ENCODE data around the gene FGFR1OP2. TPM values are rescaled to one million over a fixed set of nuclear protein-coding genes. Genes with fewer than 3 reads are reported as not detected.

FGFR1OP2 gene
- total and polyA plus RNA-seq, 2 experiments from 2014 or later, result 35.6 to 45.0 TPM

DNA sequence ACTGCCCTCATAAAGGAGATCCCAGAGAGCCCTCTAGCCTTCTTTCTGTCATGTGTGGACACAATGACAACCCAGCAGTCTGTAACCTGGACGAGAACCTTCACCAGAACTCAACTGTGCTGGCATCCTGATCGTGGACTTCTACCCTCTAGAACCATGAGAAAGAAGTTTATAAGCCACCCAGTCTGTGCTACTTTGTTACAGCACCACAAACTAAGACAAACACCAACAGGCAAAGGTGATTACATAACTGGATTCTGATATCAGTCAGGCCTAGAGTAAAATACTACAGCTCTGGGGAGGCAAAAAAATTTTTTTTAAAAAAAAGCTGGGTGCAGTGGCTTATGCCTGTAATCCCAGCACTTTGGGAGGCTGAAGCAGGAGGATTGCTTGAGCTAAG lies 57.4 kb downstream of the FGFR1OP2 start (continued):
- TF ChIP-seq, protein P1, sequence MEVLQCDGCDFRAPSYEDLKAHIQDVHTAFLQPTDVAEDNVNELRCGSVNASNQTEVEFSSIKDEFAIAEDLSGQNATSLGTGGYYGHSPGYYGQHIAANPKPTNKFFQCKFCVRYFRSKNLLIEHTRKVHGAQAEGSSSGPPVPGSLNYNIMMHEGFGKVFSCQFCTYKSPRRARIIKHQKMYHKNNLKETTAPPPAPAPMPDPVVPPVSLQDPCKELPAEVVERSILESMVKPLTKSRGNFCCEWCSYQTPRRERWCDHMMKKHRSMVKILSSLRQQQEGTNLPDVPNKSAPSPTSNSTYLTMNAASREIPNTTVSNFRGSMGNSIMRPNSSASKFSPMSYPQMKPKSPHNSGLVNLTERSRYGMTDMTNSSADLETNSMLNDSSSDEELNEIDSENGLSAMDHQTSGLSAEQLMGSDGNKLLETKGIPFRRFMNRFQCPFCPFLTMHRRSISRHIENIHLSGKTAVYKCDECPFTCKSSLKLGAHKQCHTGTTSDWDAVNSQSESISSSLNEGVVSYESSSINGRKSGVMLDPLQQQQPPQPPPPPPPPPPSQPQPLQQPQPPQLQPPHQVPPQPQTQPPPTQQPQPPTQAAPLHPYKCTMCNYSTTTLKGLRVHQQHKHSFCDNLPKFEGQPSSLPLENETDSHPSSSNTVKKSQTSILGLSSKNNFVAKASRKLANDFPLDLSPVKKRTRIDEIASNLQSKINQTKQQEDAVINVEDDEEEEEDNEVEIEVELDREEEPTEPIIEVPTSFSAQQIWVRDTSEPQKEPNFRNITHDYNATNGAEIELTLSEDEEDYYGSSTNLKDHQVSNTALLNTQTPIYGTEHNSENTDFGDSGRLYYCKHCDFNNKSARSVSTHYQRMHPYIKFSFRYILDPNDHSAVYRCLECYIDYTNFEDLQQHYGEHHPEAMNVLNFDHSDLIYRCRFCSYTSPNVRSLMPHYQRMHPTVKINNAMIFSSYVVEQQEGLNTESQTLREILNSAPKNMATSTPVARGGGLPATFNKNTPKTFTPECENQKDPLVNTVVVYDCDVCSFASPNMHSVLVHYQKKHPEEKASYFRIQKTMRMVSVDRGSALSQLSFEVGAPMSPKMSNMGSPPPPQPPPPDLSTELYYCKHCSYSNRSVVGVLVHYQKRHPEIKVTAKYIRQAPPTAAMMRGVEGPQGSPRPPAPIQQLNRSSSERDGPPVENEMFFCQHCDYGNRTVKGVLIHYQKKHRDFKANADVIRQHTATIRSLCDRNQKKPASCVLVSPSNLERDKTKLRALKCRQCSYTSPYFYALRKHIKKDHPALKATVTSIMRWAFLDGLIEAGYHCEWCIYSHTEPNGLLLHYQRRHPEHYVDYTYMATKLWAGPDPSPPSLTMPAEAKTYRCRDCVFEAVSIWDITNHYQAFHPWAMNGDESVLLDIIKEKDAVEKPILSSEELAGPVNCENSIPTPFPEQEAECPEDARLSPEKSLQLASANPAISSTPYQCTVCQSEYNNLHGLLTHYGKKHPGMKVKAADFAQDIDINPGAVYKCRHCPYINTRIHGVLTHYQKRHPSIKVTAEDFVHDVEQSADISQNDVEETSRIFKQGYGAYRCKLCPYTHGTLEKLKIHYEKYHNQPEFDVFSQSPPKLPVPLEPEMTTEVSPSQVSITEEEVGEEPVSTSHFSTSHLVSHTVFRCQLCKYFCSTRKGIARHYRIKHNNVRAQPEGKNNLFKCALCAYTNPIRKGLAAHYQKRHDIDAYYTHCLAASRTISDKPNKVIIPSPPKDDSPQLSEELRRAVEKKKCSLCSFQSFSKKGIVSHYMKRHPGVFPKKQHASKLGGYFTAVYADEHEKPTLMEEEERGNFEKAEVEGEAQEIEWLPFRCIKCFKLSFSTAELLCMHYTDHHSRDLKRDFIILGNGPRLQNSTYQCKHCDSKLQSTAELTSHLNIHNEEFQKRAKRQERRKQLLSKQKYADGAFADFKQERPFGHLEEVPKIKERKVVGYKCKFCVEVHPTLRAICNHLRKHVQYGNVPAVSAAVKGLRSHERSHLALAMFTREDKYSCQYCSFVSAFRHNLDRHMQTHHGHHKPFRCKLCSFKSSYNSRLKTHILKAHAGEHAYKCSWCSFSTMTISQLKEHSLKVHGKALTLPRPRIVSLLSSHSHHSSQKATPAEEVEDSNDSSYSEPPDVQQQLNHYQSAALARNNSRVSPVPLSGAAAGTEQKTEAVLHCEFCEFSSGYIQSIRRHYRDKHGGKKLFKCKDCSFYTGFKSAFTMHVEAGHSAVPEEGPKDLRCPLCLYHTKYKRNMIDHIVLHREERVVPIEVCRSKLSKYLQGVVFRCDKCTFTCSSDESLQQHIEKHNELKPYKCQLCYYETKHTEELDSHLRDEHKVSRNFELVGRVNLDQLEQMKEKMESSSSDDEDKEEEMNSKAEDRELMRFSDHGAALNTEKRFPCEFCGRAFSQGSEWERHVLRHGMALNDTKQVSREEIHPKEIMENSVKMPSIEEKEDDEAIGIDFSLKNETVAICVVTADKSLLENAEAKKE (CRISPR knock-in tag; IDR thresholded peaks at IDR 0.05), result no peak
- no peak for TF ChIP-seq ZNF114 (CRISPR knock-in tag; IDR thresholded peaks at IDR 0.05)

DNA sequence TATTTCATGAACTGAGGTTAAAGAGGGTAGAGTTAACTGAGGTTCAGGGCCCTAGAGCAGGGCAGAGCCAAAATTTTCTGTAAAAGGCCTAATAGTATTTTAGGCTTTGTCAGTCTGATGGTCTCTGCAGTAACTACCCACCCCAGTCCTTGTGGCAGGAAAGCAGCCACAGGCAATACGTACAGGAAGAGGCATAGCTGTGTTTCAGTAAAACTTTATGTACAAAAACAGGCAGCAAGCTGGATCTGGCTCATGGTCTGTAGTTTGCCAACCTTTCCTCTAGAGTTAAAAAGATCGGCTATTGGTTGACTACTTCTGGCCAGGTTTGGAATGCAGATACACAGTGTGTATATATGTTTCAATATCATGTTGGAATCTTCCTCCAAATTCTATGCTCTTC lies 58.7 kb downstream of the FGFR1OP2 start:
- no peak overlapping the region for H3K27ac ChIP-seq (ENCODE audit: low read depth)
- H3K4me2 ChIP-seq, result no peak overlapping the region
- H3K36me3 ChIP-seq (ENCODE audit: insufficient read depth), result peaks cover 26% of the 10 kb centered on the region
- ATAC-seq (no peak), DNase-seq (ENCODE audit: low spot score) (no peak)
- no peaks in the 10 kb centered on the region for H3K27me3 ChIP-seq (ENCODE audit: insufficient read depth)
- Mint-ChIP-seq H3K27ac (no peak overlapping the region), H3K9me3 (no peaks in the 10 kb centered on the region), H3K36me3 (ENCODE audit: low read depth) (peaks cover 39% of the 10 kb centered on the region), H3K27me3 (ENCODE audit: insufficient read depth, low read depth, poor library complexity) (peaks cover 2% of the 10 kb centered on the region), H3K4me1 (no peaks in the 10 kb centered on the region), H3K4me3 (no peak overlapping the region)
- H2AFZ ChIP-seq, result no peak overlapping the region
- no peak overlapping the region for H3K4me3 ChIP-seq
- H3F3A ChIP-seq (replicated peaks; ENCODE audit: low read depth), result no peaks in the 10 kb centered on the region
- peaks cover 4% of the 10 kb centered on the region for H4K20me1 ChIP-seq (replicated peaks; ENCODE audit: insufficient read depth)
- H3K79me2 ChIP-seq (replicated peaks; ENCODE audit: insufficient read depth), result peaks cover 21% of the 10 kb centered on the region; the same call in 1 of the 2 replicates
- H3K9me2 ChIP-seq (ENCODE audit: insufficient read depth), result no peaks in the 10 kb centered on the region
- H3K4me1 ChIP-seq (ENCODE audit: insufficient read depth), result no peaks in the 10 kb centered on the region
- TF ChIP-seq EZH2phosphoT487 (IDR thresholded peaks at IDR 0.05; ENCODE audit: unreplicated experiment) (no peak), NANOG (IDR thresholded peaks at IDR 0.05; ENCODE audit: borderline replicate concordance) (no peak), CREB1 (CRISPR knock-in tag; IDR thresholded peaks at IDR 0.05; ENCODE audit: low read depth) (no peak), JUNB (IDR thresholded peaks at IDR 0.05; ENCODE audit: unreplicated experiment) (no peak), ZNF331 (CRISPR knock-in tag; IDR thresholded peaks at IDR 0.05; ENCODE audit: low read depth) (no peak)
- TF ChIP-seq, protein P2, sequence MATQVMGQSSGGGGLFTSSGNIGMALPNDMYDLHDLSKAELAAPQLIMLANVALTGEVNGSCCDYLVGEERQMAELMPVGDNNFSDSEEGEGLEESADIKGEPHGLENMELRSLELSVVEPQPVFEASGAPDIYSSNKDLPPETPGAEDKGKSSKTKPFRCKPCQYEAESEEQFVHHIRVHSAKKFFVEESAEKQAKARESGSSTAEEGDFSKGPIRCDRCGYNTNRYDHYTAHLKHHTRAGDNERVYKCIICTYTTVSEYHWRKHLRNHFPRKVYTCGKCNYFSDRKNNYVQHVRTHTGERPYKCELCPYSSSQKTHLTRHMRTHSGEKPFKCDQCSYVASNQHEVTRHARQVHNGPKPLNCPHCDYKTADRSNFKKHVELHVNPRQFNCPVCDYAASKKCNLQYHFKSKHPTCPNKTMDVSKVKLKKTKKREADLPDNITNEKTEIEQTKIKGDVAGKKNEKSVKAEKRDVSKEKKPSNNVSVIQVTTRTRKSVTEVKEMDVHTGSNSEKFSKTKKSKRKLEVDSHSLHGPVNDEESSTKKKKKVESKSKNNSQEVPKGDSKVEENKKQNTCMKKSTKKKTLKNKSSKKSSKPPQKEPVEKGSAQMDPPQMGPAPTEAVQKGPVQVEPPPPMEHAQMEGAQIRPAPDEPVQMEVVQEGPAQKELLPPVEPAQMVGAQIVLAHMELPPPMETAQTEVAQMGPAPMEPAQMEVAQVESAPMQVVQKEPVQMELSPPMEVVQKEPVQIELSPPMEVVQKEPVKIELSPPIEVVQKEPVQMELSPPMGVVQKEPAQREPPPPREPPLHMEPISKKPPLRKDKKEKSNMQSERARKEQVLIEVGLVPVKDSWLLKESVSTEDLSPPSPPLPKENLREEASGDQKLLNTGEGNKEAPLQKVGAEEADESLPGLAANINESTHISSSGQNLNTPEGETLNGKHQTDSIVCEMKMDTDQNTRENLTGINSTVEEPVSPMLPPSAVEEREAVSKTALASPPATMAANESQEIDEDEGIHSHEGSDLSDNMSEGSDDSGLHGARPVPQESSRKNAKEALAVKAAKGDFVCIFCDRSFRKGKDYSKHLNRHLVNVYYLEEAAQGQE (IDR thresholded peaks at IDR 0.05; ENCODE audit: unreplicated experiment), result no peak
- TF ChIP-seq, protein P3, sequence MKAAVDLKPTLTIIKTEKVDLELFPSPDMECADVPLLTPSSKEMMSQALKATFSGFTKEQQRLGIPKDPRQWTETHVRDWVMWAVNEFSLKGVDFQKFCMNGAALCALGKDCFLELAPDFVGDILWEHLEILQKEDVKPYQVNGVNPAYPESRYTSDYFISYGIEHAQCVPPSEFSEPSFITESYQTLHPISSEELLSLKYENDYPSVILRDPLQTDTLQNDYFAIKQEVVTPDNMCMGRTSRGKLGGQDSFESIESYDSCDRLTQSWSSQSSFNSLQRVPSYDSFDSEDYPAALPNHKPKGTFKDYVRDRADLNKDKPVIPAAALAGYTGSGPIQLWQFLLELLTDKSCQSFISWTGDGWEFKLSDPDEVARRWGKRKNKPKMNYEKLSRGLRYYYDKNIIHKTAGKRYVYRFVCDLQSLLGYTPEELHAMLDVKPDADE (IDR thresholded peaks at IDR 0.05), result no peak
- TF ChIP-seq, protein P4, sequence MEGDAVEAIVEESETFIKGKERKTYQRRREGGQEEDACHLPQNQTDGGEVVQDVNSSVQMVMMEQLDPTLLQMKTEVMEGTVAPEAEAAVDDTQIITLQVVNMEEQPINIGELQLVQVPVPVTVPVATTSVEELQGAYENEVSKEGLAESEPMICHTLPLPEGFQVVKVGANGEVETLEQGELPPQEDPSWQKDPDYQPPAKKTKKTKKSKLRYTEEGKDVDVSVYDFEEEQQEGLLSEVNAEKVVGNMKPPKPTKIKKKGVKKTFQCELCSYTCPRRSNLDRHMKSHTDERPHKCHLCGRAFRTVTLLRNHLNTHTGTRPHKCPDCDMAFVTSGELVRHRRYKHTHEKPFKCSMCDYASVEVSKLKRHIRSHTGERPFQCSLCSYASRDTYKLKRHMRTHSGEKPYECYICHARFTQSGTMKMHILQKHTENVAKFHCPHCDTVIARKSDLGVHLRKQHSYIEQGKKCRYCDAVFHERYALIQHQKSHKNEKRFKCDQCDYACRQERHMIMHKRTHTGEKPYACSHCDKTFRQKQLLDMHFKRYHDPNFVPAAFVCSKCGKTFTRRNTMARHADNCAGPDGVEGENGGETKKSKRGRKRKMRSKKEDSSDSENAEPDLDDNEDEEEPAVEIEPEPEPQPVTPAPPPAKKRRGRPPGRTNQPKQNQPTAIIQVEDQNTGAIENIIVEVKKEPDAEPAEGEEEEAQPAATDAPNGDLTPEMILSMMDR (conservative IDR thresholded peaks at IDR 0.05; ENCODE audit: low read depth in 2 of 2), result no peak
